GM18511 (cell line): ENCODE measurements around the gene CT47A7.
"Not testable (repeated sequence)": the region's sequence is repeated elsewhere in the genome, so short reads cannot be mapped to it uniquely, and the experiment has no call there.

Source experiments
- ATAC-seq: cut with Tn5 transposase; IDR thresholded peaks from one replicate; pipeline ENCODE4 v1.9.1; 2021; ENCODE audit warnings: mild to moderate bottlenecking, moderate library complexity; ENCODE audit not compliant: unreplicated experiment

Gene CT47A7

DNA sequence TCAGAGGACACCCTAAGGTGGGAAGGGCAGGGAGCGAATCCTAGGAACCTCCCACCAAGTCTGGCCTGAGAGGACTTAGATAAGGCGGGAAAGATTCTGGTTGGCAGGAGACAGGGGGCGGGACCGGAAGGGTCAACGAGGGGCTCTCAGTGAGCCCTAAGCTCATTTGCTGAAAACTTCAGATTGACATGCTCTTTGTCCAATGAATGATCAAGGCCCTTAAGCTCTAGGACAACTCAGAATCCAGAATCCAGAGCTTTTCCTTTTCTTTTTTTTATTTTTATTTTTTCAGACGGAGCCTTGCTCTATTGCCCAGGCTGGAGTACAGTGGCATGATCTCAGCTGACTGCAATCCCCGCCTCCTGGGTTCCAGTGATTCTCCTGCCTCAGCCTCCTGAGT, at the start of gene CT47A7:
CT47A7 (minus strand) TSS at position 101 of the 400 bp plus-strand sequence. CDS start 255 bp downstream, outside the sequence.
- not testable (repeated sequence) for ATAC-seq

DNA sequence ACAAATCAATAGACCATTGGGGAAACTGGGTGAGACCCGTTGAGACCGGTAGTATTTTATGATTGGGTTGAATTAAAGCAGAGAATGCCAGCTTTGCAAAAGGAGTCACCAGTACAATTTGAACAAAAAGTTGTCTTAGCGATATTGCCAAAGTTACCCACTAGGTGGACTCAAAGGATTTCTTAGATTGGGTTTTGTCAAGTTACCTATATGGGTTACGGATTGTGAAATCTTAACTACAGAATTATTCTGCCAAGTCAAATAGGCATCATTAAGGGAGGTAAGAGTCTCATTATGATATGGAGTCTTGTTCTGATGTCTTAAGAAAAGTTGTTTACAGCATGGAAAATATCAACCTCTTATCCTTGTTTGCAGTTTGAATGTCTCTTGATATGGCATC, 44.2 kb upstream of the CT47A7 start:
- peak; percentile 61 for ATAC-seq

DNA sequence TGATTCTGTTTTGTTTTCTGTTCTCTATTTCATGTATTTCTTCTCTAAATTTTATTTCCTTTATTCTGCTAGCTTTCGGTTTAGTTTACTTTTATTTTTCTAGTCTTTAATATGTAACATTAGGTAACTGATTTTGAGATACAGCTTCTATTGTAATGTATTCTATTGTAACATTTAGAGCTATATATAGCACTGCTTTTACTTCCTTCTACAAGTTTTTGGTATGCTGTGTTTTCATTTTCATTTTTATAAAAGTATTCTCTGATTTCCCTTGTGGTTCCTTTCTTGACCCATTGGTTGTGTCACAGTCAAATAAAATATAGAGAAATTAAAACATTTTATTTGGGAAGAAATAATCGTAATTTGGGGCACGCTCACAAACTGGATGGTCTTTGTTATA, 43.0 kb upstream of the CT47A7 start:
- ATAC-seq, result peak; percentile 70

DNA sequence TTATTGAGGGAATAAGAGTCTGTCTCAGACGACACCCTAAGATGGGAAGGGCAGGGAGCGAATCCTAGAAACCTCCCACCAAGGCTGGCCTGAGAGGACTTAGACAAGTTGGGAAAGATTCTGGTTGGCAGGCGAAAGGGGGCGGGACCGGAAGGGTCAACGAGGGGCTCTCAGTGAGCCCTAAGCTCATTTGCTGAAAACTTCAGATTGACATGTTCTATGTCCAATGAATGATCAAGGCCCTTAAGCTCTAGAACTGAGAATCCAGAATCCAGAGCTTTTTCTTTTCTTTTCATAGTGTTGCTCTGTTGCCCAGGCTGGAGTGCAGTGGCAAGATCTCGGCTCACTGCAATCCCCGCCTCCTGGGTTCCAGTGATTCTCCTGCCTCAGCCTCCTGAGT, 29.3 kb upstream of the CT47A7 start, which contains the start of gene CT47A1:
CT47A1 (minus strand) TSS at position 101 of the 400 bp plus-strand sequence. CDS start 231 bp downstream, outside the sequence.
- not testable (repeated sequence) for ATAC-seq
